Heart left ventricle (tissue), 16 donors: ENCODE data around the gene USP53. TPM values are rescaled to one million over a fixed set of nuclear protein-coding genes. Genes with fewer than 3 reads are reported as not detected.

Source experiments
- ATAC-seq, 4 donors: fragments of 200-7000 bp; cut with Tn5 transposase; one replicate each; pipeline ENCODE4 v1.9.1; 2020 to 2022; ENCODE audit warnings: moderate library complexity in 4 of 4, mild to moderate bottlenecking in 3 of 4, moderate number of reproducible peaks in 1 of 4
- DNase-seq, 5 donors: peaks; one replicate each; pipeline ENCODE4 v3.0.0-alpha.2; 2020
- H3K27ac ChIP-seq, 12 donors: fragments of 200-600 bp; sonication (generic) in 4 of 12; one replicate each; pipeline versions ENCODE4 v1.5.0 to v1.8.0; 2016 to 2022; ENCODE audit warnings: mild to moderate bottlenecking in 2 of 12
- H3K27me3 ChIP-seq, 9 donors: fragments of 200-600 bp; sonication (generic) in 2 of 9; one replicate each; pipeline versions ENCODE4 v1.5.1 to v1.8.0; 2016 to 2022; ENCODE audit warnings: mild to moderate bottlenecking in 3 of 9
- H3K36me3 ChIP-seq, 9 donors: fragments of 200-600 bp; sonication (generic) in 2 of 9; one replicate each; pipeline versions ENCODE4 v1.5.0 to v1.8.0; 2018 to 2022; ENCODE audit warnings: mild to moderate bottlenecking in 2 of 9
- H3K4me1 ChIP-seq, 12 donors: fragments of 200-600 bp; sonication (generic) in 4 of 12; one replicate each; pipeline versions ENCODE4 v1.5.0 to v1.8.0; 2016 to 2022; ENCODE audit warnings: mild to moderate bottlenecking in 3 of 12
- H3K4me3 ChIP-seq, 12 donors: fragments of 200-600 bp; sonication (generic) in 4 of 12; one replicate each; pipeline versions ENCODE4 v1.5.0 to v1.8.0; 2017 to 2022; ENCODE audit warnings: mild to moderate bottlenecking in 9 of 12, moderate library complexity in 4 of 12
- H3K9me3 ChIP-seq, 12 donors: fragments of 200-600 bp; sonication (generic) in 4 of 12; one replicate each; pipeline versions ENCODE4 v1.5.0 to v1.8.0; 2016 to 2022; ENCODE audit warnings: mild to moderate bottlenecking in 1 of 12
- POLR2A ChIP-seq, 2 donors: fragments of 450-650 bp; IDR thresholded peaks; one replicate each; pipeline ENCODE4 v1.6.1; 2017; ENCODE audit warnings: antibody characterized with exemption in 2 of 2, mild to moderate bottlenecking in 2 of 2, moderate library complexity in 2 of 2
- WGBS, 4 donors: extraction: QIAGEN DNeasy Blood & Tissue Kit in 2 of 4; methylation state at CpG; one replicate each; pipeline versions ENCODE4 v1.1.5 to v1.1.7; 2013 to 2018; 5-methylcytosine and 5-hydroxymethylcytosine counted together
- intact Hi-C, 10 donors: fragments of 100-400 bp; cut with DNase I; formaldehyde crosslinking; loops; one replicate each; pipeline versions ENCODE4 v1.11.1 to v1.14.2; 2022
- polyA plus RNA-seq, 2 donors: library from polyadenylated mRNA; stranded (reverse); fragments of 200-250 nt; gene quantifications; one replicate each; pipeline ENCODE4 v1.2.3, GENCODE V29; 2013
- total RNA-seq, 9 donors: library from RNA; depleted of rRNA in 2 of 9; stranded (reverse); fragments of >200 nt in 2 of 9; fragmentation: NEBNext Ultra II Directional in 3 of 9; extraction: Animal tissue kit (Norgen Biotek cat#: 25700) in 3 of 9; gene quantifications; one replicate each; pipeline versions ENCODE4 v1.1.0 to v1.2.4, GENCODE V29; 2016 to 2023
- TF ChIP-seq, protein P1 (sequence below), 12 donors: fragments of 200-600 bp; sonication (generic) in 4 of 12; IDR thresholded peaks; one replicate each; pipeline versions ENCODE4 v1.5.0 to v1.8.0; 2018 to 2022; ENCODE audit warnings: antibody characterized with exemption in 12 of 12, mild to moderate bottlenecking in 5 of 12
- donor health status: ischemic (EF 13 %, LVEDD 7.1; RV severe dilation, severe dysfunction).
- donor health status: healthy with polysubstance abuse.
- donor health status: DM: no; HTN: yes; CAD: no.
- donor health status: DM: no; HTN: no; CAD: no.
- donor health status: ischemic (EF 25% LVEDD 6.9; RV normal size, moderate dysfunction).
- donor health status: ischemic (EF 25% LVEDD 5.7; RV mildly dilated, moderate dysfunction).
- donor health status: healthy.
- donor health status: DM: yes; HTN: yes; CAD: no.
- donor health status: ischemic (EF 35%, LVEDD 5.7; RV mildly dilated, moderate dysfunction).
- donor health status: nonischemic (EF 11% LVEDD 7.7; RV severe dilation, severe dysfunction).
- donor health status: DM: yes; HTN: yes; CAD: no.
- donor health status: PGD.
- donor health status: ischemic (EF 29% LVEDD 5.4; RV normal size, mild dysfunction).
- donor health status: nonischemic (EF 23%, LVEDD 6.1; RV moderate dilation, normal function).

The USP53 gene
- total and polyA plus RNA-seq, 11 donors, result 24.2 to 52.9 (median 43.7) TPM

DNA sequence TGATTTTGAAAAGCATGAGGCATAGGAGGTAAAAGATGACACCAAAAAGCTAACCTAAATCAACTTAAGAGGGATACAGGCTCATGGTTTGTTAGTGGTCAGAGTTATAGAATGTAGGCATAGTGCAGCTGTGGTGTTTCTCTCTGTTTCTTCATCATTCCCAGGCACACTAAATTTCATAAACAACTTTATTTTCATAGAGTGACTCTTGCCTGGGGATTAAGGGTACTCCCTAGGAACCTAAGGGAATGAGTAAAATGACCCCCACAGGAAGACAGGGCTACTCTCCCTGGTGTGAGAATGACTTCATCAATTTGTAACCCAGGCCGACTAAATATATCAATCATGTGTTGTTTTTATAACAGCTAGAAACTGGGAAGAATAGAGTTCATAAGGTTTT lies 98.3 kb downstream of the USP53 start:
- DNase-seq, result no peak
- intact Hi-C loops, result loop anchor here (5.0 to 10.0 kb wide), 9 partner anchors 64 to 746 kb away; partner anchors contain the start of gene PDE5A (in 8 of the 10)
- Histone ChIP-seq H3K4me1 (no peaks in the 10 kb centered on the region), H3K27ac (no peak overlapping the region), H3K9me3 (no peaks in the 10 kb centered on the region), H3K4me3 (no peak overlapping the region), H3K36me3 (no peaks in the 10 kb centered on the region), H3K27me3 (no peaks in the 10 kb centered on the region)
- no peak for TF ChIP-seq POLR2A (IDR thresholded peaks at IDR 0.05)
- 47 to 65% (median 51%) methylated on average over 1 of the region's 1 CpG for WGBS, 4 donors
- no peak for ATAC-seq

DNA sequence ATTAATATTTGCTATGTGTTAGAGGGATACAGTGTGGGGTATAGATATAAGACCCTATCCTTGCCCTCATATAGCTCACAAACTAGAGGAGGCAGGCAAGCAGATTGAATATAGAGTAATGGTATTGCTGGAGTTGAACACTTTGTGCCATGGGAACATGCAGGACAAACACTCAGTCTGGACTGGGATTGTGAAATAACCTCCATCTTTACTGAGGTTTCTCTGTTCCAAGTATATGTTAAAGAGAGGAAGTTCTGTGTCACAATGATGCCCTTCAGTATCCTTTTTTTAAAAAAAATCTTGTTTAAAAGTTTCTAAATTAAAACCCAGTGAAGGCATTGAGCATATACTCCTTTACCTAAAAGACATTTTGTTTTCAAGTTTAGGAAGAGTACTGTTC lies 100.7 kb downstream of the USP53 start:
- no peak for ATAC-seq
- no peaks in the 10 kb centered on the region for H3K36me3 ChIP-seq
- H3K27me3 ChIP-seq, result no peaks in the 10 kb centered on the region
- intact Hi-C loops, result loop anchor here (5.0 to 10.0 kb wide), 9 partner anchors 62 to 744 kb away; partner anchors contain the start of gene PDE5A (in 8 of the 10)
- no peak for DNase-seq
- H3K4me1 ChIP-seq, result no peaks in the 10 kb centered on the region
- H3K27ac ChIP-seq, result no peak overlapping the region
- no peak overlapping the region for H3K4me3 ChIP-seq
- no peak for TF ChIP-seq POLR2A (IDR thresholded peaks at IDR 0.05)
- TF ChIP-seq, protein P1, sequence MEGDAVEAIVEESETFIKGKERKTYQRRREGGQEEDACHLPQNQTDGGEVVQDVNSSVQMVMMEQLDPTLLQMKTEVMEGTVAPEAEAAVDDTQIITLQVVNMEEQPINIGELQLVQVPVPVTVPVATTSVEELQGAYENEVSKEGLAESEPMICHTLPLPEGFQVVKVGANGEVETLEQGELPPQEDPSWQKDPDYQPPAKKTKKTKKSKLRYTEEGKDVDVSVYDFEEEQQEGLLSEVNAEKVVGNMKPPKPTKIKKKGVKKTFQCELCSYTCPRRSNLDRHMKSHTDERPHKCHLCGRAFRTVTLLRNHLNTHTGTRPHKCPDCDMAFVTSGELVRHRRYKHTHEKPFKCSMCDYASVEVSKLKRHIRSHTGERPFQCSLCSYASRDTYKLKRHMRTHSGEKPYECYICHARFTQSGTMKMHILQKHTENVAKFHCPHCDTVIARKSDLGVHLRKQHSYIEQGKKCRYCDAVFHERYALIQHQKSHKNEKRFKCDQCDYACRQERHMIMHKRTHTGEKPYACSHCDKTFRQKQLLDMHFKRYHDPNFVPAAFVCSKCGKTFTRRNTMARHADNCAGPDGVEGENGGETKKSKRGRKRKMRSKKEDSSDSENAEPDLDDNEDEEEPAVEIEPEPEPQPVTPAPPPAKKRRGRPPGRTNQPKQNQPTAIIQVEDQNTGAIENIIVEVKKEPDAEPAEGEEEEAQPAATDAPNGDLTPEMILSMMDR (IDR thresholded peaks at IDR 0.05), result no peak
- no peaks in the 10 kb centered on the region for H3K9me3 ChIP-seq

DNA sequence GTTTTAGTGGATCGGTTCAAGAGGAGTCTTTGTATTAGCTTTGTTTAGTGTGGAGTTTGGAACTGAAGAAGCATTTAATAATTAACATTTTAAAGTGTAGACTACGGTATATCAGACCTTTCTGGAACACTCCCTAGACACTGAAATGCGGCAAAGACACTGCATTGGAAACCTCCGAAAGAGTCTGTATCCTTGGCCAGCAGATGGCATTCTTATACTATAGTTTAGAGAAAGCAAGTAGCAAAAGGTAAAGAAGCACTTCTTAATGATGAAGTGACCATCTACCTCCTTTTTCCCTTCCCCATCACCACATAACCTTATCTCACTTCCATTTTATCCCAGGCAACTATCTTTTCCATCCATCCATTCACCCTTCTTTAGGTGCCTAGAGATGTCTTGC lies 101.8 kb downstream of the USP53 start:
- 18 to 19% (median 19%) methylated on average over 4 of the region's 4 CpGs for WGBS, 4 donors
- ATAC-seq (peak; percentile 75 to 85 (median 80)), DNase-seq (no peak)
- no peaks in the 10 kb centered on the region for H3K27me3 ChIP-seq
- no peaks in the 10 kb centered on the region for H3K4me1 ChIP-seq
- H3K4me3 ChIP-seq, result no peak overlapping the region
- H3K27ac ChIP-seq, result no peak overlapping the region
- no peaks in the 10 kb centered on the region for H3K36me3 ChIP-seq
- H3K9me3 ChIP-seq, result no peaks in the 10 kb centered on the region
- TF ChIP-seq, protein P1 (IDR thresholded peaks at IDR 0.05), result peak; percentile 14 to 66 (median 56)
- TF ChIP-seq POLR2A (IDR thresholded peaks at IDR 0.05), result no peak
- intact Hi-C loops, result loop anchor here (2.0 to 10.0 kb wide), 10 partner anchors 60 to 743 kb away; partner anchors contain the start of gene PDE5A (in 8 of the 10)

DNA sequence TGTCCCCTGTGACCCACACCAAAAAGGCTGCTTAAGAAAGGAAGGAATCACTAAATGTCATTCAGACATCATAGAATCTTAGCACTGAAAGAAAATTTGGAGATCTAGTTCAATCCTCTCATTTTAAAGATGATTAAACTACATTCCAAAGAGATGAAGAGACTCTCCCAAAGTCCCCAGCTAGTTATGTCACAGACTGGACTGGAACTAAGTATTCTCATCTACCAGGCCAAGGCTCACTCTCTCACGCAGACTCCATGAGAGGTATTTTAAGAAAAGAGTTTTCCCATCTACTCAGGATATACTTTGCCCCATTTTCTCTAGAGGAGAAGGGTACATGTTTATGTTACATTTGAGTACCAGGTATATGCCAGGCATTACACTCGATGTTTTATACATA lies 102.5 kb downstream of the USP53 start:
- DNase-seq (no peak), ATAC-seq (peak in 1 of 4 donors; percentile 61)
- WGBS, 4 donors, result 66 to 78% (median 70%) methylated on average over 2 of the region's 2 CpGs
- Histone ChIP-seq H3K27ac (no peak overlapping the region), H3K27me3 (no peaks in the 10 kb centered on the region), H3K4me1 (no peaks in the 10 kb centered on the region), H3K4me3 (no peak overlapping the region), H3K36me3 (no peaks in the 10 kb centered on the region), H3K9me3 (no peaks in the 10 kb centered on the region)
- intact Hi-C loops, result loop anchor here in 9 of 10 donors (2.0 to 10.0 kb wide), 7 partner anchors 57 to 742 kb away; partner anchors contain the start of gene PDE5A (in 6 of the 9)
- TF ChIP-seq, protein P1 (IDR thresholded peaks at IDR 0.05), result no peak
- TF ChIP-seq POLR2A (IDR thresholded peaks at IDR 0.05), result no peak

DNA sequence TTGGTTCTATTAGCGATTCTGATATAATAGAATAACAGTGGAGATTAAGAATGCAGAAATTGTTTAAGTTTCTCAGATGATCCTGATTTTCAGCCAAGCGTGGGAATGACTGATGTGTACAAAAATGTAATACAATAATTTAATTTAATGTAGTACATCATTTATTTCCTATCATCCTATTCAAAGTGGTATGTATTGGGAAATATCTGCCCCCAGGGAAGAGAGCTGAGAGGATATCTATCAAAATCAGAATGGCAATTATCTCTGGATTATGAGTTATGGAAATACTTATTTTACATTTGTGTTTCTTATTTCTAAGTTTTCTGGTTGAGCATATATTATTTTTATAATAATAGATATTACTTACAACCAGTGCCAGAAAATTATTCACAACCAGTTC lies 105.5 kb downstream of the USP53 start:
- Histone ChIP-seq H3K9me3 (no peaks in the 10 kb centered on the region), H3K4me1 (no peaks in the 10 kb centered on the region), H3K4me3 (no peak overlapping the region), H3K27me3 (no peaks in the 10 kb centered on the region), H3K27ac (no peak overlapping the region), H3K36me3 (no peaks in the 10 kb centered on the region)
- 55 to 62% (median 59%) methylated on average over 2 of the region's 2 CpGs for WGBS, 4 donors
- ATAC-seq, result no peak
- intact Hi-C loops, result loop anchor here in 9 of 10 donors (2.0 to 10.0 kb wide), 7 partner anchors 54 to 739 kb away; partner anchors contain the start of gene PDE5A (in 6 of the 9)
- DNase-seq, result no peak
- TF ChIP-seq POLR2A (IDR thresholded peaks at IDR 0.05), result no peak
- TF ChIP-seq, protein P1 (IDR thresholded peaks at IDR 0.05), result no peak
